GM19452 (cell line): ENCODE data around the gene TAF11.
A peak's percentile ranks its signal among the peaks of the same experiment; 100 is the strongest.
"Not testable (repeated sequence)": the region's sequence is repeated elsewhere in the genome, so short reads cannot be mapped to it uniquely, and the experiment has no call there.

Experiments used
- ATAC-seq: cut with Tn5 transposase; IDR thresholded peaks from one replicate; pipeline ENCODE4 v1.9.1; 2021; ENCODE audit not compliant: unreplicated experiment

The TAF11 gene

GRCh38 chr6:34887753-34888513, at the start of gene TAF11:
TSS of gene TAF11 (minus strand) at chr6:34888042. CDS start at chr6:34887957, 85 bp downstream.
- ATAC-seq: peak; percentile 68

- ATAC-seq: no peak
Observed at GRCh38 chr6:34934516-34934915, 46.7 kb upstream of the TAF11 start.

GRCh38 chr6:34932202-34932601, 44.4 kb upstream of the TAF11 start:
- not testable (repeated sequence) for ATAC-seq

GRCh38 chr6:34930221-34930620, 42.4 kb upstream of the TAF11 start:
- no peak for ATAC-seq

- no peak for ATAC-seq
Observed at GRCh38 chr6:34929241-34929978, 41.6 kb upstream of the TAF11 start.

GRCh38 chr6:34928695-34929094, 40.9 kb upstream of the TAF11 start:
- no peak for ATAC-seq

- no peak for ATAC-seq
Observed at GRCh38 chr6:34928220-34928619, 40.4 kb upstream of the TAF11 start.

- ATAC-seq: no peak
Observed at GRCh38 chr6:34926655-34927054, 38.8 kb upstream of the TAF11 start.

- ATAC-seq: no peak
Observed at GRCh38 chr6:34924831-34925625, 37.2 kb upstream of the TAF11 start.

GRCh38 chr6:34922177-34922663, 34.4 kb upstream of the TAF11 start:
- no peak for ATAC-seq

- no peak for ATAC-seq
Observed at GRCh38 chr6:34920097-34920496, 32.3 kb upstream of the TAF11 start.

- no peak for ATAC-seq
Observed at GRCh38 chr6:34919651-34920050, 31.8 kb upstream of the TAF11 start.

GRCh38 chr6:34917626-34918285, 29.9 kb upstream of the TAF11 start:
- no peak for ATAC-seq

- ATAC-seq: no peak
Observed at GRCh38 chr6:34916348-34916967, 28.6 kb upstream of the TAF11 start.

- no peak for ATAC-seq
Observed at GRCh38 chr6:34914358-34914757, 26.5 kb upstream of the TAF11 start.

- no peak for ATAC-seq
Observed at GRCh38 chr6:34912715-34913464, 25.0 kb upstream of the TAF11 start.

- ATAC-seq: no peak
Observed at GRCh38 chr6:34911822-34912221, 24.0 kb upstream of the TAF11 start.

GRCh38 chr6:34909320-34909883, 21.6 kb upstream of the TAF11 start:
- ATAC-seq: no peak

- ATAC-seq: no peak
Observed at GRCh38 chr6:34908194-34908593, 20.4 kb upstream of the TAF11 start.
